Transverse colon (tissue), 4 donors: ENCODE measurements around the gene IMMP2L.

Experiments used
- POLR2A ChIP-seq: fragments of 450-650 bp; IDR thresholded peaks from one replicate; pipeline ENCODE4 v1.6.1; 2016; ENCODE audit warnings: antibody characterized with exemption, mild to moderate bottlenecking, moderate library complexity
- POLR2AphosphoS5 ChIP-seq, 3 donors: sonication (generic); formaldehyde crosslinking; IDR thresholded peaks; one replicate each; pipeline ENCODE4 v1.6.1; 2016; ENCODE audit warnings: antibody characterized with exemption in 3 of 3
- TF ChIP-seq, protein P1 (sequence below), 5 experiments: fragments of 200-600 bp in 3 of 5; fragments of 450-650 bp in 2 of 5; sonication (generic) in 3 of 5; IDR thresholded peaks; 1 replicate in 2 of 5; 2 replicates in 3 of 5; pipeline ENCODE4 v1.5.1; 2016 to 2017; ENCODE audit warnings: antibody characterized with exemption in 5 of 5, inconsistent platforms in 3 of 5, mild to moderate bottlenecking in 2 of 5, moderate library complexity in 1 of 5

DNA sequence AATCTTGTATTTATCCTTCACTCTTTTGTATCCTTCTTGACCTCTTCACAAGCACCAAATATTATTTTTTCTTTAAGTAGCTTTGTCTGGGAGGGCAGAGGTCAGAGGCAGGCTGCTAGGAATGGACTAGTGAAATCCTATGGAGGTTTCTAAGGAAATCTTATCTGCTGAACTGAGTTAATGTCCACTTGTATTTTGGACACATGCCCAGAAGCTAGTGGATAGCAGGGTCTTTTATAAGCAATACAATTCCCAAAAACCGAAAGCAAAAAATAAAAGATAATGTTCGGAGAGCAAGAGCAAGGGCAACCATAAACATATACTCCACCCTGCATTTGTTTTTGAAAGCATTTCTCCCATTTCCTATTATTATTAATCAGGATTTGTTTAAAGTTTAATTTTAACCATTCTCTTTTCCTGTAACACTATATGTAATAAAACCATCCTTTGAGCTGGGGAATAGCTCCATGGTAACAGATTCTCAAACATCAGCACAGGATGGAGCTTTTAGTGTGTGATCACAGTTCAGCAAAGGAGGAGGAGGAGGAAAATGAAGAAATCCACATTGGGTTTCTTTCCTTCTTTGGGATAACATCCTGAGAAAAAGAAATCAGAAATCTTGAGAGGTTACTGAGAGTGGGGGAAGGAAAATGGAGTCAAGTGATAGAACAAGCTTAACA, 799.6 kb downstream of the IMMP2L start:
- TF ChIP-seq, protein P1, sequence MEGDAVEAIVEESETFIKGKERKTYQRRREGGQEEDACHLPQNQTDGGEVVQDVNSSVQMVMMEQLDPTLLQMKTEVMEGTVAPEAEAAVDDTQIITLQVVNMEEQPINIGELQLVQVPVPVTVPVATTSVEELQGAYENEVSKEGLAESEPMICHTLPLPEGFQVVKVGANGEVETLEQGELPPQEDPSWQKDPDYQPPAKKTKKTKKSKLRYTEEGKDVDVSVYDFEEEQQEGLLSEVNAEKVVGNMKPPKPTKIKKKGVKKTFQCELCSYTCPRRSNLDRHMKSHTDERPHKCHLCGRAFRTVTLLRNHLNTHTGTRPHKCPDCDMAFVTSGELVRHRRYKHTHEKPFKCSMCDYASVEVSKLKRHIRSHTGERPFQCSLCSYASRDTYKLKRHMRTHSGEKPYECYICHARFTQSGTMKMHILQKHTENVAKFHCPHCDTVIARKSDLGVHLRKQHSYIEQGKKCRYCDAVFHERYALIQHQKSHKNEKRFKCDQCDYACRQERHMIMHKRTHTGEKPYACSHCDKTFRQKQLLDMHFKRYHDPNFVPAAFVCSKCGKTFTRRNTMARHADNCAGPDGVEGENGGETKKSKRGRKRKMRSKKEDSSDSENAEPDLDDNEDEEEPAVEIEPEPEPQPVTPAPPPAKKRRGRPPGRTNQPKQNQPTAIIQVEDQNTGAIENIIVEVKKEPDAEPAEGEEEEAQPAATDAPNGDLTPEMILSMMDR (IDR thresholded peaks at IDR 0.05) = no peak
- TF ChIP-seq POLR2A (no peak), POLR2AphosphoS5 (IDR thresholded peaks at IDR 0.05) (no peak)
